Karpas-422 (cell line): ENCODE measurements around the gene LDAF1. TPM values are rescaled to one million over a fixed set of nuclear protein-coding genes. Genes with fewer than 3 reads are reported as not detected.

Source experiments
- DNase-seq: peaks from one replicate; pipeline ENCODE4 v3.0.0-alpha.2; 2015
- H2AFZ ChIP-seq: fragments of 200-600 bp; sonication (generic); 2 replicates; pipeline ENCODE4 v1.6.1; 2014; ENCODE audit warnings: antibody characterized with exemption, low read length, mixed read lengths
- H3K27ac ChIP-seq: fragments of 200-600 bp; sonication (generic); 2 replicates; pipeline ENCODE4 v1.5.1; 2014; ENCODE audit warnings: mild to moderate bottlenecking, low read length, moderate library complexity
- H3K27me3 ChIP-seq: fragments of 200-600 bp; sonication (generic); 2 replicates; pipeline ENCODE4 v1.6.1; 2014; ENCODE audit warnings: low read length, mixed read lengths
- H3K36me3 ChIP-seq: fragments of 200-600 bp; sonication (generic); 2 replicates; pipeline ENCODE4 v1.6.1; 2014; ENCODE audit warnings: low read length, mixed read lengths; ENCODE audit not compliant: insufficient read depth
- H3K4me1 ChIP-seq: fragments of 200-600 bp; sonication (generic); 2 replicates; pipeline ENCODE4 v1.6.1; 2014; ENCODE audit warnings: mild to moderate bottlenecking, low read length, mixed read lengths
- H3K4me2 ChIP-seq: fragments of 200-600 bp; sonication (generic); 2 replicates; pipeline ENCODE4 v1.6.1; 2014; ENCODE audit warnings: low read length, low read depth, mild to moderate bottlenecking; ENCODE audit not compliant: poor library complexity, severe bottlenecking
- H3K4me3 ChIP-seq: fragments of 200-600 bp; sonication (generic); 2 replicates; pipeline ENCODE4 v1.5.1; 2014; ENCODE audit warnings: mild to moderate bottlenecking, antibody characterized with exemption, low read length, mixed read lengths
- H3K79me2 ChIP-seq: fragments of 200-600 bp; sonication (generic); 2 replicates; pipeline ENCODE4 v1.6.1; 2014; ENCODE audit warnings: mild to moderate bottlenecking, low read length, mixed read lengths
- H3K9ac ChIP-seq: fragments of 200-600 bp; sonication (generic); 2 replicates; pipeline ENCODE4 v1.6.0; 2014; ENCODE audit warnings: low read length
- H3K9me2 ChIP-seq: fragments of 200-600 bp; sonication (generic), shearing (Covaris generic); replicated peaks from 2 replicates; pipeline ENCODE4 v1.6.0; 2014; ENCODE audit warnings: mild to moderate bottlenecking, low read length, moderate library complexity; ENCODE audit not compliant: insufficient read depth
- H3K9me3 ChIP-seq: fragments of 300-700, 200-600 bp; sonication (generic); 2 replicates; pipeline ENCODE4 v1.6.1; 2014; ENCODE audit warnings: low read length, mixed read lengths
- H4K20me1 ChIP-seq: fragments of 200-600 bp; sonication (generic); 2 replicates; pipeline ENCODE4 v1.6.1; 2014; ENCODE audit warnings: mild to moderate bottlenecking, antibody characterized with exemption, low read length, low read depth; ENCODE audit not compliant: insufficient read depth
- total RNA-seq: library from RNA; depleted of rRNA; stranded (reverse); fragments of >200 nt; shearing (Covaris generic); gene quantifications from 2 replicates; pipeline ENCODE4 v1.2.3, GENCODE V29; 2014; ENCODE audit warnings: low replicate concordance

Gene LDAF1
- total RNA-seq, 1 experiment from 2014 or later = 48.3 TPM

- H4K20me1 ChIP-seq = no peaks in the 10 kb centered on the region
- H3K79me2 ChIP-seq = peaks cover 25% of the 10 kb centered on the region
- H3K4me1 ChIP-seq = peaks cover 28% of the 10 kb centered on the region
- H3K9me3 ChIP-seq = no peaks in the 10 kb centered on the region
- H3K4me2 ChIP-seq = peak overlapping the region; percentile 80
- no peak overlapping the region for H3K27ac ChIP-seq
- peaks cover 17% of the 10 kb centered on the region; the same call in 1 of the 2 replicates for H3K36me3 ChIP-seq
- no peak for DNase-seq
- H3K27me3 ChIP-seq = no peaks in the 10 kb centered on the region
- peak overlapping the region; percentile 73 for H3K4me3 ChIP-seq
- H3K9ac ChIP-seq = peak overlapping the region; percentile 75
- no peaks in the 10 kb centered on the region for H3K9me2 ChIP-seq
- peak overlapping the region; percentile 12; the same call in 1 of the 2 replicates for H2AFZ ChIP-seq
These were observed 842 bp upstream of the LDAF1 start for GRCh38 chr16:21157632-21158031.

- Histone ChIP-seq H3K36me3 (peaks cover 23% of the 10 kb centered on the region; the same call in 1 of the 2 replicates), H3K4me2 (peak overlapping the region; percentile 80), H2AFZ (peak overlapping the region; percentile 76), H3K4me1 (peaks cover 28% of the 10 kb centered on the region), H3K9me3 (no peaks in the 10 kb centered on the region), H3K9me2 (no peaks in the 10 kb centered on the region), H3K79me2 (peaks cover 26% of the 10 kb centered on the region), H4K20me1 (no peaks in the 10 kb centered on the region), H3K9ac (peak overlapping the region; percentile 75), H3K27me3 (no peaks in the 10 kb centered on the region), H3K4me3 (peak overlapping the region; percentile 73), H3K27ac (peak overlapping the region; percentile 70)
- DNase-seq = peak; percentile 71
These were observed 942 bp downstream of the LDAF1 start for GRCh38 chr16:21159281-21159951.

- H3K9me2 ChIP-seq = no peaks in the 10 kb centered on the region
- no peak overlapping the region for H2AFZ ChIP-seq
- no peaks in the 10 kb centered on the region for H3K27me3 ChIP-seq
- H3K79me2 ChIP-seq = peaks cover 28% of the 10 kb centered on the region
- H3K9me3 ChIP-seq = no peaks in the 10 kb centered on the region
- H4K20me1 ChIP-seq = no peaks in the 10 kb centered on the region
- H3K4me3 ChIP-seq = peak overlapping the region; percentile 73
- H3K4me2 ChIP-seq = peak overlapping the region; percentile 80
- peak overlapping the region; percentile 70 for H3K27ac ChIP-seq
- peaks cover 29% of the 10 kb centered on the region; the same call in 1 of the 2 replicates for H3K36me3 ChIP-seq
- no peak for DNase-seq
- H3K4me1 ChIP-seq = peaks cover 28% of the 10 kb centered on the region
- peak overlapping the region; percentile 75 for H3K9ac ChIP-seq
These were observed 1.8 kb downstream of the LDAF1 start for GRCh38 chr16:21160276-21160675.

- H3K27ac ChIP-seq = no peak overlapping the region
- no peak overlapping the region for H2AFZ ChIP-seq
- no peak overlapping the region for H3K9ac ChIP-seq
- H3K9me2 ChIP-seq = no peaks in the 10 kb centered on the region
- peaks cover 28% of the 10 kb centered on the region for H3K79me2 ChIP-seq
- no peaks in the 10 kb centered on the region for H3K9me3 ChIP-seq
- peaks cover 28% of the 10 kb centered on the region for H3K4me1 ChIP-seq
- no peaks in the 10 kb centered on the region for H4K20me1 ChIP-seq
- no peaks in the 10 kb centered on the region for H3K27me3 ChIP-seq
- no peak for DNase-seq
- no peak overlapping the region for H3K4me3 ChIP-seq
- no peak overlapping the region for H3K4me2 ChIP-seq
- peaks cover 29% of the 10 kb centered on the region; the same call in 1 of the 2 replicates for H3K36me3 ChIP-seq
These were observed 2.7 kb downstream of the LDAF1 start for GRCh38 chr16:21161211-21161610.

- H3K9ac ChIP-seq = no peak overlapping the region
- H4K20me1 ChIP-seq = no peaks in the 10 kb centered on the region
- peaks cover 28% of the 10 kb centered on the region for H3K79me2 ChIP-seq
- no peak overlapping the region for H2AFZ ChIP-seq
- H3K4me1 ChIP-seq = peaks cover 27% of the 10 kb centered on the region
- H3K4me2 ChIP-seq = no peak overlapping the region
- no peaks in the 10 kb centered on the region for H3K9me3 ChIP-seq
- H3K27me3 ChIP-seq = no peaks in the 10 kb centered on the region
- no peak overlapping the region for H3K27ac ChIP-seq
- no peaks in the 10 kb centered on the region for H3K9me2 ChIP-seq
- no peak for DNase-seq
- peaks cover 36% of the 10 kb centered on the region; the same call in 1 of the 2 replicates for H3K36me3 ChIP-seq
- H3K4me3 ChIP-seq = no peak overlapping the region
These were observed 4.2 kb downstream of the LDAF1 start for GRCh38 chr16:21162661-21163151.

GRCh38 chr16:21163576-21163975 is 5.1 kb downstream of the LDAF1 start:
- Histone ChIP-seq H3K9me2 (no peaks in the 10 kb centered on the region), H3K4me3 (no peak overlapping the region), H4K20me1 (no peaks in the 10 kb centered on the region), H3K27me3 (no peaks in the 10 kb centered on the region), H2AFZ (no peak overlapping the region), H3K79me2 (peaks cover 28% of the 10 kb centered on the region), H3K9ac (no peak overlapping the region), H3K36me3 (peaks cover 38% of the 10 kb centered on the region), H3K4me1 (peaks cover 21% of the 10 kb centered on the region), H3K27ac (no peak overlapping the region), H3K9me3 (no peaks in the 10 kb centered on the region), H3K4me2 (no peak overlapping the region)
- no peak for DNase-seq

GRCh38 chr16:21164521-21165168 is 6.2 kb downstream of the LDAF1 start:
- H3K36me3 ChIP-seq = peaks cover 38% of the 10 kb centered on the region
- H4K20me1 ChIP-seq = no peaks in the 10 kb centered on the region
- peaks cover 28% of the 10 kb centered on the region for H3K79me2 ChIP-seq
- H3K4me3 ChIP-seq = no peak overlapping the region
- no peak overlapping the region for H3K9ac ChIP-seq
- no peaks in the 10 kb centered on the region for H3K9me3 ChIP-seq
- no peak overlapping the region for H3K27ac ChIP-seq
- no peak overlapping the region for H3K4me2 ChIP-seq
- no peaks in the 10 kb centered on the region for H3K9me2 ChIP-seq
- H3K27me3 ChIP-seq = no peaks in the 10 kb centered on the region
- H3K4me1 ChIP-seq = peaks cover 14% of the 10 kb centered on the region
- no peak overlapping the region for H2AFZ ChIP-seq
- no peak for DNase-seq

- no peak overlapping the region for H3K4me3 ChIP-seq
- peaks cover 35% of the 10 kb centered on the region for H3K36me3 ChIP-seq
- no peaks in the 10 kb centered on the region for H3K4me1 ChIP-seq
- H3K27me3 ChIP-seq = no peaks in the 10 kb centered on the region
- DNase-seq = no peak
- H3K9me3 ChIP-seq = no peaks in the 10 kb centered on the region
- no peak overlapping the region for H3K9ac ChIP-seq
- no peak overlapping the region for H3K27ac ChIP-seq
- no peaks in the 10 kb centered on the region for H4K20me1 ChIP-seq
- no peak overlapping the region for H3K4me2 ChIP-seq
- H3K9me2 ChIP-seq = no peaks in the 10 kb centered on the region
- H3K79me2 ChIP-seq = 0 out of 2 replicates have a peak, but pooled peaks cover 10% of the 10 kb centered on the region
- H2AFZ ChIP-seq = no peak overlapping the region
These were observed 8.1 kb downstream of the LDAF1 start for GRCh38 chr16:21166561-21166961.
